K562 (cell line): ENCODE data around the gene DBX1. TPM values are rescaled to one million over a fixed set of nuclear protein-coding genes. Genes with fewer than 3 reads are reported as not detected.

ENCODE experiments used
- ATAC-seq: fragments of 200-7000 bp; cut with Tn5 transposase; 3 replicates; pipeline ENCODE4 v1.9.1; 2020; ENCODE audit warnings: moderate library complexity
- BruUV-seq: library from RNA; stranded (reverse); fragments of 400-500 nt; replicated peaks from 2 replicates; lab custom pipeline; 2021; lab: Mats Ljungman, UMichigan
- CTCF ChIA-PET: fragments of 300-600 bp; formaldehyde crosslinking; extraction: SDS; loops from one replicate; lab custom pipeline; 2021; ENCODE audit warnings: low intra/inter-chr PET ratio; lab: Yijun Ruan, JAX
- POLR2A ChIA-PET: fragments of 300-600, 350-650 bp; sonication (Branson Sonifier 250); formaldehyde crosslinking; extraction: SDS; loops from one replicate; lab custom pipeline; 2021; ENCODE audit warnings: antibody characterized with exemption, inconsistent platforms; lab: Yijun Ruan, JAX
- DNase-seq, 4 experiments: peaks; one replicate each; pipeline versions ENCODE4 v3.0.0 to v3.0.0-alpha.2; 2011 to 2018; ENCODE audit warnings: low spot score in 3 of 4, mixed read lengths in 3 of 4; ENCODE audit errors: extremely low read depth in 1 of 4
- FAIRE-seq: peaks from 2 replicates; lab custom pipeline; 2011; peaks lifted over from hg19 to GRCh38; lab: Jason Lieb, UNC
- H2AFZ ChIP-seq: 2 replicates; pipeline ENCODE4 v1.6.0; 2011; ENCODE audit warnings: low read depth, low read length, control low read depth, inconsistent platforms
- H3K27ac ChIP-seq: fragments of 200-600 bp; 3 replicates; pipeline ENCODE4 v1.8.0; 2011; ENCODE audit warnings: low read depth, mild to moderate bottlenecking, control low read depth, inconsistent platforms, low read length, moderate library complexity, mixed read lengths; ENCODE audit errors: extremely low read depth
- H3K27me3 ChIP-seq, 2 experiments: fragments of 300-600 bp in 1 of 2; 2 replicates in 1 of 2; 3 replicates in 1 of 2; pipeline versions ENCODE4 v1.6.0 to v1.8.0; 2011; ENCODE audit warnings: inconsistent platforms in 2 of 2, low read length in 2 of 2, mild to moderate bottlenecking in 1 of 2, mixed read lengths in 1 of 2, moderate library complexity in 1 of 2; ENCODE audit not compliant: control insufficient read depth in 2 of 2, insufficient read depth in 2 of 2
- H3K36me3 ChIP-seq: fragments of 300-600 bp; 3 replicates; pipeline ENCODE4 v1.8.0; 2011; ENCODE audit warnings: mild to moderate bottlenecking, low read length, inconsistent platforms; ENCODE audit not compliant: control insufficient read depth, insufficient read depth
- H3K4me1 ChIP-seq, 2 experiments: fragments of 200-600 bp in 1 of 2; replicated peaks in 1 of 2; 2 replicates in 1 of 2; 3 replicates in 1 of 2; pipeline versions ENCODE4 v1.5.1 to v1.8.0; 2011; ENCODE audit warnings: inconsistent platforms in 2 of 2, low read length in 2 of 2, mild to moderate bottlenecking in 1 of 2, mixed read lengths in 1 of 2, moderate library complexity in 1 of 2; ENCODE audit not compliant: control insufficient read depth in 2 of 2, insufficient read depth in 2 of 2
- H3K4me2 ChIP-seq: 2 replicates; pipeline ENCODE4 v1.6.1; 2011; ENCODE audit warnings: low read length, control low read depth, inconsistent platforms, mixed read lengths; ENCODE audit not compliant: insufficient read depth
- H3K4me3 ChIP-seq: fragments of 200-600 bp; sonication (generic), shearing (Covaris generic); 2 replicates; pipeline ENCODE4 v1.5.1; 2016; ENCODE audit warnings: control low read depth, inconsistent platforms
- H3K79me2 ChIP-seq: fragments of 200-600 bp; 3 replicates; pipeline ENCODE4 v1.8.0; 2011; ENCODE audit warnings: low read length, inconsistent platforms; ENCODE audit not compliant: control insufficient read depth, insufficient read depth
- H3K9ac ChIP-seq, 2 experiments: 2 replicates each; pipeline versions ENCODE4 v1.6.0 to v1.6.1; 2011; ENCODE audit warnings: low read depth in 2 of 2, low read length in 2 of 2, control low read depth in 1 of 2, inconsistent platforms in 1 of 2, mild to moderate bottlenecking in 1 of 2, mixed read lengths in 1 of 2; ENCODE audit not compliant: insufficient read depth in 1 of 2
- H3K9me1 ChIP-seq: one replicate; pipeline ENCODE4 v1.6.0; 2011; ENCODE audit warnings: inconsistent platforms, mild to moderate bottlenecking, low read length, moderate library complexity; ENCODE audit not compliant: control insufficient read depth, insufficient read depth
- H3K9me3 ChIP-seq: replicated peaks from 2 replicates; pipeline ENCODE4 v1.5.1; 2011; ENCODE audit warnings: low read depth, low read length, inconsistent platforms; ENCODE audit not compliant: control insufficient read depth, insufficient read depth
- H4K20me1 ChIP-seq: replicated peaks from 2 replicates; pipeline ENCODE4 v1.6.1; 2011; ENCODE audit warnings: low read length, inconsistent platforms, mixed read lengths; ENCODE audit not compliant: control insufficient read depth, insufficient read depth
- FOXM1 ChIP-seq, 2 experiments: fragments of 450-650 bp in 1 of 2; sonication (generic) in 1 of 2; formaldehyde crosslinking in 1 of 2; IDR thresholded peaks; 2 replicates each; pipeline versions ENCODE4 v1.6.1 to v1.9.0; 2017 to 2022; ENCODE audit warnings: low read depth in 2 of 2, mild to moderate bottlenecking in 2 of 2, missing genetic modification reagents in 1 of 2, moderate library complexity in 1 of 2
- JUNB ChIP-seq: fragments of 450-650 bp; formaldehyde crosslinking; conservative IDR thresholded peaks from 2 replicates; pipeline ENCODE4 v1.4.0; 2020; ENCODE audit warnings: mild to moderate bottlenecking
- MYBL2 ChIP-seq, 2 experiments: fragments of 450-650 bp in 1 of 2; sonication (generic) in 1 of 2; formaldehyde crosslinking in 1 of 2; IDR thresholded peaks; 2 replicates each; pipeline versions ENCODE4 v1.6.1 to v1.8.1; 2017 to 2022; ENCODE audit warnings: borderline replicate concordance in 1 of 2, inconsistent platforms in 1 of 2, low read depth in 1 of 2, mild to moderate bottlenecking in 1 of 2, missing genetic modification reagents in 1 of 2, moderate library complexity in 1 of 2
- NR2C2 ChIP-seq, 2 experiments: fragments of 200-800 bp in 1 of 2; sonication (Bioruptor generic) in 1 of 2; sonication (generic) in 1 of 2; formaldehyde crosslinking in 1 of 2; IDR thresholded peaks; 2 replicates each; pipeline versions ENCODE4 v1.6.1 to v1.8.0; 2016 to 2022; ENCODE audit warnings: mild to moderate bottlenecking in 1 of 2, missing compliant biosample characterization in 1 of 2, missing genetic modification characterization in 1 of 2, missing genetic modification reagents in 1 of 2
- TAF15 ChIP-seq: fragments of 200-400 bp; formaldehyde crosslinking; IDR thresholded peaks from 2 replicates; pipeline ENCODE4 v1.6.1; 2017; ENCODE audit warnings: mild to moderate bottlenecking, low read depth, low read length, moderate library complexity
- TEAD4 ChIP-seq, 2 experiments: sonication (generic) in 1 of 2; formaldehyde crosslinking in 1 of 2; IDR thresholded peaks; 2 replicates each; pipeline versions ENCODE4 v1.6.1 to v1.8.0; 2012 to 2022; ENCODE audit warnings: borderline replicate concordance in 1 of 2, inconsistent platforms in 1 of 2, low read length in 1 of 2, mild to moderate bottlenecking in 1 of 2, missing genetic modification reagents in 1 of 2
- WGBS: fragments of 100-300 bp; shearing (Covaris generic); methylation state at CpG from one replicate; pipeline ENCODE4 v1.1.6; 2016; ENCODE audit warnings: low coverage, mixed read lengths; ENCODE audit not compliant: insufficient coverage; ENCODE audit errors: missing lambda C conversion rate; 5-methylcytosine and 5-hydroxymethylcytosine counted together
- in situ Hi-C: fragments of 300-500 bp; cut with MboI; formaldehyde crosslinking; loops from 4 replicates; pipeline ENCODE4 v1.15.0; 2018; ENCODE audit warnings: inconsistent platforms, mixed read lengths
- intact Hi-C: fragments of 100-400 bp; cut with micrococcal nuclease; formaldehyde crosslinking; loops from 2 replicates; pipeline ENCODE4 v1.14.2; 2022
- polyA plus RNA-seq, 8 experiments: library from polyadenylated mRNA; depleted of rRNA in 4 of 8; stranded (reverse) in 5 of 8; unstranded in 3 of 8; fragments of >200 nt; fragmentation: Nextera tagmentation in 2 of 8; fragmentation: Illumina TruSeq in 1 of 8; extraction: Ambion mirVana in 2 of 8; extraction: Trizol in 1 of 8; gene quantifications; 2 replicates each; pipeline versions ENCODE4 v1.2.1 to v1.2.3, GENCODE V29; 2011 to 2014; ENCODE audit warnings: inconsistent platforms in 1 of 8, missing spikeins in 1 of 8
- total RNA-seq, 7 experiments: library from RNA; depleted of rRNA in 6 of 7; stranded (reverse); fragments of >200 nt in 6 of 7; fragmentation: Illumina TruSeq in 2 of 7; extraction: Trizol in 2 of 7; gene quantifications; 2 replicates each; pipeline versions ENCODE4 v1.2.1 to v1.2.3, GENCODE V29; 2011 to 2021; ENCODE audit warnings: low replicate concordance in 1 of 7
- TF ChIP-seq, protein P1 (sequence below): sonication (generic); formaldehyde crosslinking; IDR thresholded peaks from 2 replicates; pipeline ENCODE4 v1.8.1; 2023; ENCODE audit warnings: mild to moderate bottlenecking, missing genetic modification reagents
- TF ChIP-seq, protein P2 (sequence below): fragments of 450-650 bp; IDR thresholded peaks from 2 replicates; pipeline ENCODE4 v1.6.1; 2016

DBX1 gene
- total and polyA plus RNA-seq, 9 of the 15 experiments (the other 6 are each of a cell fraction or from before 2014, with no cell fraction given) = not detected

DNA sequence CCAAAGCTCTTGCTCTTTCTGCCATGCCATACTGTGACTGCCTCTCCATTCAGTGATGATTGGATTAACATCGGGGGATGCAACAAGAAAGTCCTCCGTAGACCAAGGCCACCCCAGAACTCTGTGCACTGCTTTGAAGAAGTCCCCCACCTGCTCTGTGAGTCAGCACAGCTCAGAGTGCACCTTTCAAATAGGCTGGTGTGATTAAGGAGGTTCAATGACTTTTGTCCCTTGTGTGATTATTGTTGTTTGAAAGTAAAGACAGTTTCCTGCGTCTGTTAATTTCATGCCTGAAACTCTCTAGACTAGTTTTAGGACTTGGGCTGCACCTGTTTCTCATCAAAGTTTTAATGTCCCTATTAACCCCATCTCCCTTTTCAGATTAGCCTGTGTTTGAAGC is 33.0 kb upstream of the DBX1 start:
- ChIA-PET CTCF (no interaction called here), POLR2A (interaction anchor here (2.1 kb wide), 1 partner anchor 10 kb away, joined by 8 read pairs; no protein-coding TSS in a partner anchor)
- H4K20me1 ChIP-seq = no peaks in the 10 kb centered on the region
- H3K36me3 ChIP-seq = no peaks in the 10 kb centered on the region
- no peak overlapping the region for H3K4me3 ChIP-seq
- in situ Hi-C loops (no loop called here), intact Hi-C loops (no loop called here)
- no peak overlapping the region for H3K27ac ChIP-seq
- ATAC-seq = no peak
- no peak for DNase-seq
- no peak for FAIRE-seq
- no peak overlapping the region for H3K4me2 ChIP-seq
- no peaks in the 10 kb centered on the region for H3K9me1 ChIP-seq
- H2AFZ ChIP-seq = no peak overlapping the region
- H3K4me1 ChIP-seq = no peaks in the 10 kb centered on the region
- H3K27me3 ChIP-seq = 0 out of 5 replicates have a peak, but pooled peaks cover 0 to 2% of the 10 kb centered on the region in 2 experiments
- 2% methylated on average over 3 of the region's 3 CpGs for WGBS
- H3K79me2 ChIP-seq = no peaks in the 10 kb centered on the region
- H3K9ac ChIP-seq = no peak overlapping the region
- no peaks in the 10 kb centered on the region for H3K9me3 ChIP-seq
- BruUV-seq = no TSS peak
- TF ChIP-seq FOXM1 (IDR thresholded peaks at IDR 0.05; ENCODE audit: low read depth) (no peak), FOXM1 (CRISPR knock-in tag; IDR thresholded peaks at IDR 0.05; ENCODE audit: low read depth) (no peak), TEAD4 (IDR thresholded peaks at IDR 0.05; ENCODE audit: low read length) (no peak), TEAD4 (CRISPR knock-in tag; IDR thresholded peaks at IDR 0.05; ENCODE audit: borderline replicate concordance) (no peak), TAF15 (no peak), NR2C2 (CRISPR knock-in tag; IDR thresholded peaks at IDR 0.05) (no peak), NR2C2 (tag; IDR thresholded peaks at IDR 0.05) (no peak), JUNB (no peak), MYBL2 (IDR thresholded peaks at IDR 0.05; ENCODE audit: low read depth) (no peak), MYBL2 (CRISPR knock-in tag; IDR thresholded peaks at IDR 0.05; ENCODE audit: borderline replicate concordance) (no peak)
- TF ChIP-seq, protein P1, sequence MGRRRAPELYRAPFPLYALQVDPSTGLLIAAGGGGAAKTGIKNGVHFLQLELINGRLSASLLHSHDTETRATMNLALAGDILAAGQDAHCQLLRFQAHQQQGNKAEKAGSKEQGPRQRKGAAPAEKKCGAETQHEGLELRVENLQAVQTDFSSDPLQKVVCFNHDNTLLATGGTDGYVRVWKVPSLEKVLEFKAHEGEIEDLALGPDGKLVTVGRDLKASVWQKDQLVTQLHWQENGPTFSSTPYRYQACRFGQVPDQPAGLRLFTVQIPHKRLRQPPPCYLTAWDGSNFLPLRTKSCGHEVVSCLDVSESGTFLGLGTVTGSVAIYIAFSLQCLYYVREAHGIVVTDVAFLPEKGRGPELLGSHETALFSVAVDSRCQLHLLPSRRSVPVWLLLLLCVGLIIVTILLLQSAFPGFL (CRISPR knock-in tag) = no peak
- TF ChIP-seq, protein P2, sequence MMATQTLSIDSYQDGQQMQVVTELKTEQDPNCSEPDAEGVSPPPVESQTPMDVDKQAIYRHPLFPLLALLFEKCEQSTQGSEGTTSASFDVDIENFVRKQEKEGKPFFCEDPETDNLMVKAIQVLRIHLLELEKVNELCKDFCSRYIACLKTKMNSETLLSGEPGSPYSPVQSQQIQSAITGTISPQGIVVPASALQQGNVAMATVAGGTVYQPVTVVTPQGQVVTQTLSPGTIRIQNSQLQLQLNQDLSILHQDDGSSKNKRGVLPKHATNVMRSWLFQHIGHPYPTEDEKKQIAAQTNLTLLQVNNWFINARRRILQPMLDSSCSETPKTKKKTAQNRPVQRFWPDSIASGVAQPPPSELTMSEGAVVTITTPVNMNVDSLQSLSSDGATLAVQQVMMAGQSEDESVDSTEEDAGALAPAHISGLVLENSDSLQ = no peak
